ENCODE data around the gene KRT222. TPM values are rescaled to one million over a fixed set of nuclear protein-coding genes. Genes with fewer than 3 reads are reported as not detected.

Gene KRT222
- total and polyA plus RNA-seq, 2 of the 13 experiments (the other 11 are each of a cell fraction or from before 2014, with no cell fraction given) = not detected

- TF ChIP-seq, protein P1, sequence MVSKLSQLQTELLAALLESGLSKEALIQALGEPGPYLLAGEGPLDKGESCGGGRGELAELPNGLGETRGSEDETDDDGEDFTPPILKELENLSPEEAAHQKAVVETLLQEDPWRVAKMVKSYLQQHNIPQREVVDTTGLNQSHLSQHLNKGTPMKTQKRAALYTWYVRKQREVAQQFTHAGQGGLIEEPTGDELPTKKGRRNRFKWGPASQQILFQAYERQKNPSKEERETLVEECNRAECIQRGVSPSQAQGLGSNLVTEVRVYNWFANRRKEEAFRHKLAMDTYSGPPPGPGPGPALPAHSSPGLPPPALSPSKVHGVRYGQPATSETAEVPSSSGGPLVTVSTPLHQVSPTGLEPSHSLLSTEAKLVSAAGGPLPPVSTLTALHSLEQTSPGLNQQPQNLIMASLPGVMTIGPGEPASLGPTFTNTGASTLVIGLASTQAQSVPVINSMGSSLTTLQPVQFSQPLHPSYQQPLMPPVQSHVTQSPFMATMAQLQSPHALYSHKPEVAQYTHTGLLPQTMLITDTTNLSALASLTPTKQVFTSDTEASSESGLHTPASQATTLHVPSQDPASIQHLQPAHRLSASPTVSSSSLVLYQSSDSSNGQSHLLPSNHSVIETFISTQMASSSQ (IDR thresholded peaks at IDR 0.05; ENCODE audit: low read depth) = no peak
- TF ChIP-seq, protein P1 (CRISPR knock-in tag; IDR thresholded peaks at IDR 0.05; ENCODE audit: borderline replicate concordance) = no peak
- TF ChIP-seq MAFF (IDR thresholded peaks at IDR 0.05; ENCODE audit: low read depth, low read length) (no peak), SP5 (CRISPR knock-in tag; IDR thresholded peaks at IDR 0.05; ENCODE audit: borderline replicate concordance, low read depth) (peak; percentile 40; the same call in 1 of the 2 replicates), ZNF678 (CRISPR knock-in tag; IDR thresholded peaks at IDR 0.05) (no peak), ZNF33A (CRISPR knock-in tag; IDR thresholded peaks at IDR 0.05; ENCODE audit: borderline replicate concordance) (no peak), CENPX (CRISPR knock-in tag; IDR thresholded peaks at IDR 0.05) (no peak), TEAD2 (CRISPR knock-in tag; IDR thresholded peaks at IDR 0.05) (peak; percentile 74), TEAD3 (CRISPR knock-in tag; optimal IDR thresholded peaks at IDR 0.05; ENCODE audit: borderline replicate concordance) (no peak), REXO4 (CRISPR knock-in tag; IDR thresholded peaks at IDR 0.05; ENCODE audit: borderline replicate concordance) (no peak), ZNF550 (CRISPR knock-in tag; IDR thresholded peaks at IDR 0.05; ENCODE audit: borderline replicate concordance) (no peak), KLF12 (CRISPR knock-in tag; IDR thresholded peaks at IDR 0.05; ENCODE audit: borderline replicate concordance) (peak; percentile 92)
- TF ChIP-seq, protein P2, sequence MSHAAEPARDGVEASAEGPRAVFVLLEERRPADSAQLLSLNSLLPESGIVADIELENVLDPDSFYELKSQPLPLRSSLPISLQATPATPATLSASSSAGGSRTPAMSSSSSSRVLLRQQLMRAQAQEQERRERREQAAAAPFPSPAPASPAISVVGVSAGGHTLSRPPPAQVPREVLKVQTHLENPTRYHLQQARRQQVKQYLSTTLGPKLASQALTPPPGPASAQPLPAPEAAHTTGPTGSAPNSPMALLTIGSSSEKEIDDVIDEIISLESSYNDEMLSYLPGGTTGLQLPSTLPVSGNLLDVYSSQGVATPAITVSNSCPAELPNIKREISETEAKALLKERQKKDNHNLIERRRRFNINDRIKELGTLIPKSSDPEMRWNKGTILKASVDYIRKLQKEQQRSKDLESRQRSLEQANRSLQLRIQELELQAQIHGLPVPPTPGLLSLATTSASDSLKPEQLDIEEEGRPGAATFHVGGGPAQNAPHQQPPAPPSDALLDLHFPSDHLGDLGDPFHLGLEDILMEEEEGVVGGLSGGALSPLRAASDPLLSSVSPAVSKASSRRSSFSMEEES (CRISPR knock-in tag; IDR thresholded peaks at IDR 0.05) = peak; percentile 25; the same call in 1 of the 2 replicates
- TF ChIP-seq, protein P3, sequence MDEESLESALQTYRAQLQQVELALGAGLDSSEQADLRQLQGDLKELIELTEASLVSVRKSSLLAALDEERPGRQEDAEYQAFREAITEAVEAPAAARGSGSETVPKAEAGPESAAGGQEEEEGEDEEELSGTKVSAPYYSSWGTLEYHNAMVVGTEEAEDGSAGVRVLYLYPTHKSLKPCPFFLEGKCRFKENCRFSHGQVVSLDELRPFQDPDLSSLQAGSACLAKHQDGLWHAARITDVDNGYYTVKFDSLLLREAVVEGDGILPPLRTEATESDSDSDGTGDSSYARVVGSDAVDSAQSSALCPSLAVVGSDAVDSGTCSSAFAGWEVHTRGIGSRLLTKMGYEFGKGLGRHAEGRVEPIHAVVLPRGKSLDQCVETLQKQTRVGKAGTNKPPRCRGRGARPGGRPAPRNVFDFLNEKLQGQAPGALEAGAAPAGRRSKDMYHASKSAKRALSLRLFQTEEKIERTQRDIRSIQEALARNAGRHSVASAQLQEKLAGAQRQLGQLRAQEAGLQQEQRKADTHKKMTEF (CRISPR knock-in tag; IDR thresholded peaks at IDR 0.05) = peak; percentile 88
- TF ChIP-seq, protein P4, sequence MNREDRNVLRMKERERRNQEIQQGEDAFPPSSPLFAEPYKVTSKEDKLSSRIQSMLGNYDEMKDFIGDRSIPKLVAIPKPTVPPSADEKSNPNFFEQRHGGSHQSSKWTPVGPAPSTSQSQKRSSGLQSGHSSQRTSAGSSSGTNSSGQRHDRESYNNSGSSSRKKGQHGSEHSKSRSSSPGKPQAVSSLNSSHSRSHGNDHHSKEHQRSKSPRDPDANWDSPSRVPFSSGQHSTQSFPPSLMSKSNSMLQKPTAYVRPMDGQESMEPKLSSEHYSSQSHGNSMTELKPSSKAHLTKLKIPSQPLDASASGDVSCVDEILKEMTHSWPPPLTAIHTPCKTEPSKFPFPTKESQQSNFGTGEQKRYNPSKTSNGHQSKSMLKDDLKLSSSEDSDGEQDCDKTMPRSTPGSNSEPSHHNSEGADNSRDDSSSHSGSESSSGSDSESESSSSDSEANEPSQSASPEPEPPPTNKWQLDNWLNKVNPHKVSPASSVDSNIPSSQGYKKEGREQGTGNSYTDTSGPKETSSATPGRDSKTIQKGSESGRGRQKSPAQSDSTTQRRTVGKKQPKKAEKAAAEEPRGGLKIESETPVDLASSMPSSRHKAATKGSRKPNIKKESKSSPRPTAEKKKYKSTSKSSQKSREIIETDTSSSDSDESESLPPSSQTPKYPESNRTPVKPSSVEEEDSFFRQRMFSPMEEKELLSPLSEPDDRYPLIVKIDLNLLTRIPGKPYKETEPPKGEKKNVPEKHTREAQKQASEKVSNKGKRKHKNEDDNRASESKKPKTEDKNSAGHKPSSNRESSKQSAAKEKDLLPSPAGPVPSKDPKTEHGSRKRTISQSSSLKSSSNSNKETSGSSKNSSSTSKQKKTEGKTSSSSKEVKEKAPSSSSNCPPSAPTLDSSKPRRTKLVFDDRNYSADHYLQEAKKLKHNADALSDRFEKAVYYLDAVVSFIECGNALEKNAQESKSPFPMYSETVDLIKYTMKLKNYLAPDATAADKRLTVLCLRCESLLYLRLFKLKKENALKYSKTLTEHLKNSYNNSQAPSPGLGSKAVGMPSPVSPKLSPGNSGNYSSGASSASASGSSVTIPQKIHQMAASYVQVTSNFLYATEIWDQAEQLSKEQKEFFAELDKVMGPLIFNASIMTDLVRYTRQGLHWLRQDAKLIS (CRISPR knock-in tag; IDR thresholded peaks at IDR 0.05) = no peak; the same call in 1 of the 2 replicates
Measured at GRCh38 chr17:40647624-40648383, 17.2 kb downstream of the KRT222 start, which contains the start of gene SMARCE1 (continued).

Data from HepG2 (cell line).